ENCODE data around the gene OR10A4. TPM values are rescaled to one million over a fixed set of nuclear protein-coding genes. Genes with fewer than 3 reads are reported as not detected.

The OR10A4 gene
- total RNA-seq, 1 donor: not detected

DNA sequence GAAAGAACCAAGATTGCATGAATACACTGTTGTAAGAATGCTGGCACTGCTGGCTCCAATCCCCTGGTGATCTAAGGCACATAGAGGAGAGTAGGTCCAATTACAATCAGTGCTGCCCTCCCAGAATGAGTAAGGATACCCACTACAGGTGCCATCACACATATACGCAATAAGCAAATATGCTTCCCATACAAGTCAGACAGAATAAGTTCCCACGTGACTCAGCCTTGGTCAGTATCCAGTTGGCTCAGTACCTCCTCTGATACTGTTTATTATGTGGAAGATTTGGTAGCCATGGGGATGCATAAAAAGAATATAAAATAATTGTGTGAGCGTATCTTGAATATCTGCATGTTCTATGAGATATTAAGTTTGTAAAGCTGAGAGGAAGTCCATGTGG is 35.5 kb downstream of the OR10A4 start:
- TF ChIP-seq, protein P1, sequence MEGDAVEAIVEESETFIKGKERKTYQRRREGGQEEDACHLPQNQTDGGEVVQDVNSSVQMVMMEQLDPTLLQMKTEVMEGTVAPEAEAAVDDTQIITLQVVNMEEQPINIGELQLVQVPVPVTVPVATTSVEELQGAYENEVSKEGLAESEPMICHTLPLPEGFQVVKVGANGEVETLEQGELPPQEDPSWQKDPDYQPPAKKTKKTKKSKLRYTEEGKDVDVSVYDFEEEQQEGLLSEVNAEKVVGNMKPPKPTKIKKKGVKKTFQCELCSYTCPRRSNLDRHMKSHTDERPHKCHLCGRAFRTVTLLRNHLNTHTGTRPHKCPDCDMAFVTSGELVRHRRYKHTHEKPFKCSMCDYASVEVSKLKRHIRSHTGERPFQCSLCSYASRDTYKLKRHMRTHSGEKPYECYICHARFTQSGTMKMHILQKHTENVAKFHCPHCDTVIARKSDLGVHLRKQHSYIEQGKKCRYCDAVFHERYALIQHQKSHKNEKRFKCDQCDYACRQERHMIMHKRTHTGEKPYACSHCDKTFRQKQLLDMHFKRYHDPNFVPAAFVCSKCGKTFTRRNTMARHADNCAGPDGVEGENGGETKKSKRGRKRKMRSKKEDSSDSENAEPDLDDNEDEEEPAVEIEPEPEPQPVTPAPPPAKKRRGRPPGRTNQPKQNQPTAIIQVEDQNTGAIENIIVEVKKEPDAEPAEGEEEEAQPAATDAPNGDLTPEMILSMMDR (IDR thresholded peaks at IDR 0.05; ENCODE audit: insufficient read depth, low read depth, low read length): no peak
- no peak overlapping the region for H3K4me3 ChIP-seq (ENCODE audit: low read depth, low read length)
- DNase-seq (ENCODE audit: low read depth): no peak

DNA sequence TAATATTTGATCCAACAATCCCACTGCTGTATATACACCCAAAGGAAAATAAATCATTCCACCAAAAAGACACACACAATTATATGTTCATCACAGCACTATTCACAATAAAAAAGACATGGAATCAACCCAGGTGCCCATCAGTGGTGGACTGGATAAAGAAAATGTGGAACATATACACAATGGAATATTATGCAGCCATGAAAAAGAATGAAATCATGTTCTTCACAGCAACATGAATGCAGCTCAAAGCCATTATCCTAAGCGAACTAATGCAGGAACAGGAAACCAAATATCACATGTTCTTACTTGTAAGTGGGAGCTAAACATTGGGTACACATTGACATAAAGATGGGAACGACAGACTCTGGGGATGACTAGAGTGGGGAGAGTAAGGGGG is 43.3 kb downstream of the OR10A4 start:
- TF ChIP-seq, protein P1 (IDR thresholded peaks at IDR 0.05; ENCODE audit: insufficient read depth, low read depth, low read length): no peak
- H3K4me3 ChIP-seq (ENCODE audit: low read depth, low read length): no peak overlapping the region
- DNase-seq (ENCODE audit: low read depth): no peak

DNA sequence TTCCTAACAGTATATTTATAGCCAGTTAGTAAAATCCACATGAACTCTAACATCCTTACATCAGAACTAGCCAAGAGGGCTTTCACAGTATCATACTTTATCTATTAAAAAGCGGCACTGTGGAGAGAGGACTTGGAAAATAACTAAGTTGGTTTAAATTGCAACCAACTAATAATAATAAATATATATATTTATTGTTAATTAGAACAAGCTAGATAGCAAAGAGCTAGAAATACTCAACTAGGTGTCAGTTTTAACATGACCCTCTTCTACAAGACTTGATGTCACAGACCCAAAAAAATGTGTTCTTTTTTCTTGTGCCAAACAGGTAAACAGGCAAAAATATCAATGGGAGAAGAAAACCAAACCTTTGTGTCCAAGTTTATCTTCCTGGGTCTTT is 44.3 kb downstream of the OR10A4 start, which contains the start of gene OR2D3:
Gene OR2D3 (plus strand): TSS at position 301 of the 400 bp plus-strand sequence. CDS start 0 bp downstream, at position 301.
- no peak for DNase-seq (ENCODE audit: low read depth)
- H3K4me3 ChIP-seq (ENCODE audit: low read depth, low read length): no peak within 1 kb of the TSS
- TF ChIP-seq, protein P1 (IDR thresholded peaks at IDR 0.05; ENCODE audit: insufficient read depth, low read depth, low read length): no peak

DNA sequence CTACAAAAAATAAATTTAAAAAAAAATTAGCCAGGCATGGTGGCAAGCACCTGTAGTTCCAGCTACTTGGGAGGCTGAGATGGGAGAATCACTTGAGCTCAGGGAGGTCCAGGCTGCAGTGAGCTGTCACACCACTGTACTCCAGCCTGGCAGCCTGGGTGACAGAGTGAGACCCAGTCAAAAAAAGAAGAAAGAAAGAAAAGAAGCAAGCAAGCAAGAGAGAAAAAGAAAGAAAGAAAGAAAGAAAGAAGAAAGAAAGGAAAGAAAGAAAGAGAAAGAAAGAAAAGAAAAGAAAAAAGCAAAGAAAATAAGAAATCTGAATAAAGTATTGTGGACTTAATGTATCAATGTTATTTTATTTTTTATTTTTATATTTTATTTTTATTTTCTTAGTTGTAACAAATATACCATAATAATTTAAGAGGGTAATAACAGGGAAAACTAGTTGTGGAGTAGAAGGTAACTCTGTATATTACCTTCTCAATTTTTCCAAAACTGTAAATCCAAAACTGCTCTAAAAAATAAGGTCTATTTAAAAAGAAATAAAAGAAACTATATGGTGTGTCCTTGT is 48.7 kb downstream of the OR10A4 start:
- TF ChIP-seq, protein P1 (IDR thresholded peaks at IDR 0.05; ENCODE audit: insufficient read depth, low read depth, low read length): no peak
- no peak for DNase-seq (ENCODE audit: low read depth)

DNA sequence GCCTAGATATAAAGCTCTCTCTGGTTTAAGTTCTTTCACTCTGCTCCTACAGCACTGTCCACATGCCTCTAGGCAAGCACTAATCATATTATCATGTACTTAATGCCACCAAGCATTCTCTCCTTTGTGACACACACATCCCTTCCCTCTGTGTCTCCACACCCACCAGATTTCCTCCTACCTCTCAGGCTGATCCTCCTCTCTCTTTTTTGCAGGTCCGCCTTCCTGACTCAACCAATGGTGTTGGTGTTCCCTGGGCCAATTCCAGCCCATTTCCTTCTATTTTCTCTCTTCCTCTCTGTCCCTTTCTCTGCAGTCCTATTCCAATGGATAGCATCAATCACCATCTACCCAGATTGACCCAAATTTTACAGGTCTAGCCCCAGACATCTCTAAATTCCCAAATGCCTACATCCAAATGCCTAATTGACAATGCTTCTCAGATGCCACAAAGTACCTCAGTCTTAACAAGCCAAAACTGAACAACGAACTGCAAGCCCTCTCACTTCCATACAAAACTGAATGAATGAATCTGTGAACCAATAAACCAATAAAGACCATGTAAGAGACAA is 49.3 kb downstream of the OR10A4 start:
- TF ChIP-seq, protein P1 (IDR thresholded peaks at IDR 0.05; ENCODE audit: insufficient read depth, low read depth, low read length): no peak
- H3K4me3 ChIP-seq (ENCODE audit: low read depth, low read length): peak overlapping the region; percentile 74
- peak; percentile 3 for DNase-seq (ENCODE audit: low read depth)

More for the DNA sequence above, 48.7 kb downstream of the OR10A4 start:
- no peak overlapping the region for H3K4me3 ChIP-seq (ENCODE audit: low read depth, low read length)

DNA sequence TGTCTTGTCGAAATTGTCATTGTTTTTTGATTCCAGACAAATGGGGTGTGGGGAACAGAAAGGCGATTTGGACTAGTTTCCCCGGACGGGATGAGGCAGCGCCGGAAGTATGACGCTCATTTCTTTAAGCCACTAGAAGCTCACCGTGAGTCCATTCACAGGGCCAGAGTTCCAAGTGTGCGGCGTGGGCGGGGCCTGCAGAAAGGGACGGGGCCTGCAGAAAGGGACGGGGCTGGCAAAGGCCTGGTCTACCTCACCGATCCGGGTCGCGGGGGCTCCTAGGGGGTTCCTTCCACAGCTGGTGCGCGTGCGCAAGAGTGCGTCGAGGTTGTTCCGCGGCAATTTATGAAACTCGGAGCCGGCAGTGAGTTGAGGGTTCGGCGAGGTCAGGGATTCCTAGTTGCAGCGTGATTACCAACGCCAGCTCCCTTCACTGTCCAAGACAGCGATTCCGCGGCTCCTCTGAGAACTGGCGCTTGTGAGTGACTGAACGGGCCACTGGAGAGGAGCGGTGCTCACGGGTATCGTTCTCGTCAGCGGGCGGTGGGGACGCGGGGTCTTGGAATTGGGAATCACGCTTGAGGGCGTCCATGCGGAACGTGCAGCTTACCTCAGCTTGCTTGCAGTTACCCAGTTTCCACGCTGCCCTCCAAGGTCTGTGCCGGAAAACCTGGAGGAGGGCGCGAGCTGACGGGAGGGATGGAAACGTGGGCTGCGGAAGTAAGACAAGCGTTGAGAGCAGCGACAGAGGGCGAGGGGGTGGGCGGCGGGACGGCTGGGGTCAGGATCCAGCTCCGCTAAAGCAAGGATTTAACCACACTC is 50.0 kb downstream of the OR10A4 start, which contains the start of gene ZNF215:
Gene ZNF215 (plus strand): TSS at position 219 of the 822 bp plus-strand sequence. CDS start 5,847 bp downstream, outside the sequence.
- TF ChIP-seq, protein P1 (IDR thresholded peaks at IDR 0.05; ENCODE audit: insufficient read depth, low read depth, low read length): no peak
- DNase-seq (ENCODE audit: low read depth): peak; percentile 76
- peak within 1 kb of the TSS; percentile 74 for H3K4me3 ChIP-seq (ENCODE audit: low read depth, low read length)

Data from fibroblast of villous mesenchyme (primary cell).